PC-3 (cell line): Measurements from ENCODE around the gene ELP5.

Source experiments
- EZH2 ChIP-seq: fragments of 300-600 bp; sonication (generic); IDR thresholded peaks from one replicate; pipeline ENCODE4 v1.6.1; 2017; ENCODE audit warnings: antibody characterized with exemption, mild to moderate bottlenecking, low read length; ENCODE audit not compliant: unreplicated experiment
- TF ChIP-seq, protein P1 (sequence below): fragments of 300-600 bp; sonication (generic); conservative IDR thresholded peaks from 2 replicates; pipeline ENCODE4 v1.5.1; 2017; ENCODE audit warnings: antibody characterized with exemption, low read depth, mild to moderate bottlenecking, low read length

DNA sequence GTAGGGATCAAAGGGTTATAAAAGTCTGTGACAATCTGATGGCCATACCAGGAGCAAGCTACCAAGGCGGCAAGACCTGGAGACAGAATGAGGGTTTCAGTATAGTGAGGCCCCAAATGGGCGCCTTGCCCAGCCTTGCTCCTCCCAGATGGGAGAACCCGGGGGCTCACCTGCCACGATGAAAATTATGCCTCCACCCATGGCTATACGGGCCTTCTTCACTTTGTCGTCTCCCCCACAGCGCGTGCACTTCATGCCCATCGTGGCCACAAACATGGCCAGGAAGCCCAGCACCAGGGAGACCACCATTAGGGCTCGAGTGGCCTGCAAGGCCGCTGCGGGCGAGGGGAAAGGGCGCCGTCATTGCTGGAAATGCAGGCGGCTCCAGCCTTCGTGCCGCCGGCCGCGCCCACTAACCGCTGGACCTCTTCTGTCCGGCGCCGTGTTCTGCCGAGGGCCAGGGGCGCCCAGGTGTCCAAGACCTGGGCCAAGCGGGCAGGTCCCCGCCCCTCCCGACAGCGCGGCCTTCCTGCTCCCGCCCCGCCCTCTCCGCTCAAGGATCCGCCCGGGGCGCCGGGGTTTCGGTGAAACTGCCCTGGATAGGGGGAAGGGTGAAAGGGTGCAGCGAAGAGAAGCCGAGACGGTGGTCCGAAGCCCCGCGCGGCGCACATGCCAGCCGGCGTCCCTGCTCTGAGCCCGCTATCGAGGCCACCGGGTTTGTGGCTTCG lies 8.8 kb downstream of the ELP5 start:
- TF ChIP-seq, protein P1, sequence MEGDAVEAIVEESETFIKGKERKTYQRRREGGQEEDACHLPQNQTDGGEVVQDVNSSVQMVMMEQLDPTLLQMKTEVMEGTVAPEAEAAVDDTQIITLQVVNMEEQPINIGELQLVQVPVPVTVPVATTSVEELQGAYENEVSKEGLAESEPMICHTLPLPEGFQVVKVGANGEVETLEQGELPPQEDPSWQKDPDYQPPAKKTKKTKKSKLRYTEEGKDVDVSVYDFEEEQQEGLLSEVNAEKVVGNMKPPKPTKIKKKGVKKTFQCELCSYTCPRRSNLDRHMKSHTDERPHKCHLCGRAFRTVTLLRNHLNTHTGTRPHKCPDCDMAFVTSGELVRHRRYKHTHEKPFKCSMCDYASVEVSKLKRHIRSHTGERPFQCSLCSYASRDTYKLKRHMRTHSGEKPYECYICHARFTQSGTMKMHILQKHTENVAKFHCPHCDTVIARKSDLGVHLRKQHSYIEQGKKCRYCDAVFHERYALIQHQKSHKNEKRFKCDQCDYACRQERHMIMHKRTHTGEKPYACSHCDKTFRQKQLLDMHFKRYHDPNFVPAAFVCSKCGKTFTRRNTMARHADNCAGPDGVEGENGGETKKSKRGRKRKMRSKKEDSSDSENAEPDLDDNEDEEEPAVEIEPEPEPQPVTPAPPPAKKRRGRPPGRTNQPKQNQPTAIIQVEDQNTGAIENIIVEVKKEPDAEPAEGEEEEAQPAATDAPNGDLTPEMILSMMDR, result no peak
- TF ChIP-seq EZH2, result no peak
